HCT116 (cell line): ENCODE measurements around the gene CCDC30. TPM values are rescaled to one million over a fixed set of nuclear protein-coding genes. Genes with fewer than 3 reads are reported as not detected.
"Not testable (repeated sequence)": the region's sequence is repeated elsewhere in the genome, so short reads cannot be mapped to it uniquely, and the experiment has no call there.

ENCODE experiments used
- ATAC-seq: fragments of 200-7000 bp; cut with Tn5 transposase; 2 replicates; pipeline ENCODE4 v1.9.1; 2020; ENCODE audit warnings: mild to moderate bottlenecking, moderate library complexity
- BruUV-seq: library from RNA; stranded (reverse); fragments of 400-500 nt; replicated peaks from 2 replicates; lab custom pipeline; 2021; lab: Mats Ljungman, UMichigan
- CTCF ChIA-PET: fragments of 300-600 bp; sonication (Branson Sonifier 250); formaldehyde crosslinking; loops from one replicate; lab custom pipeline; 2021; ENCODE audit warnings: antibody characterized with exemption; lab: Charles Lee
- POLR2A ChIA-PET: fragments of 300-600, 350-600 bp; sonication (Branson Sonifier 250); formaldehyde crosslinking; loops from one replicate; lab custom pipeline; 2021; ENCODE audit warnings: antibody characterized with exemption; lab: Charles Lee
- RAD21 ChIA-PET, 2 experiments: fragments of 300-600 bp; sonication (Branson Sonifier 250); formaldehyde crosslinking; loops; one replicate each; lab custom pipeline; 2023; ENCODE audit warnings: low total read pairs in 2 of 2; ENCODE audit not compliant: uncharacterized antibody in 2 of 2, unreplicated experiment in 2 of 2, low non-redundant PET in 1 of 2; lab: Charles Lee
- DNase-seq: peaks from one replicate; pipeline ENCODE4 v3.0.0-alpha.2; 2010; ENCODE audit warnings: low read depth, low spot score
- H2AFZ ChIP-seq: fragments of 200-600 bp; shearing (Covaris generic), sonication (generic); 2 replicates; pipeline ENCODE4 v1.6.1; 2017; ENCODE audit warnings: low read depth, mixed run types, mixed read lengths, antibody characterized with exemption, low read length; ENCODE audit not compliant: poor library complexity, severe bottlenecking
- H3K27ac ChIP-seq: 2 replicates; pipeline ENCODE4 v1.5.1; 2012; ENCODE audit warnings: low read depth, low read length
- H3K27me3 ChIP-seq: fragments of 200-600 bp; sonication (generic); 2 replicates; pipeline ENCODE4 v1.6.1; 2016; ENCODE audit warnings: mixed run types, low read length, mixed read lengths; ENCODE audit not compliant: insufficient read depth
- H3K36me3 ChIP-seq, 2 experiments: fragments of 200-500 bp in 1 of 2; fragments of 200-600 bp in 1 of 2; sonication (Bioruptor generic) in 1 of 2; sonication (generic) in 1 of 2; 2 replicates each; pipeline versions ENCODE4 v1.5.1 to v1.6.1; 2014 to 2016; ENCODE audit warnings: low read length in 2 of 2, inconsistent platforms in 1 of 2, mixed read lengths in 1 of 2, mixed run types in 1 of 2; ENCODE audit not compliant: insufficient read depth in 2 of 2, control insufficient read depth in 1 of 2
- H3K4me1 ChIP-seq, 2 experiments: fragments of 200-600 bp in 1 of 2; sonication (generic) in 1 of 2; 2 replicates each; pipeline versions ENCODE4 v1.5.1 to v1.6.1; 2012 to 2017; ENCODE audit warnings: low read length in 2 of 2, inconsistent platforms in 1 of 2, mild to moderate bottlenecking in 1 of 2, mixed read lengths in 1 of 2, mixed run types in 1 of 2, moderate library complexity in 1 of 2; ENCODE audit not compliant: insufficient read depth in 2 of 2, control insufficient read depth in 1 of 2
- H3K4me2 ChIP-seq: fragments of 200-600 bp; sonication (generic); 2 replicates; pipeline ENCODE4 v1.6.1; 2017; ENCODE audit warnings: mixed run types, low read length, mixed read lengths
- H3K4me3 ChIP-seq, 2 experiments: fragments of 200-600 bp in 1 of 2; sonication (generic) in 1 of 2; replicated peaks in 1 of 2; 2 replicates each; pipeline ENCODE4 v1.5.1; 2011 to 2016; ENCODE audit warnings: low read length in 2 of 2, control low read depth in 1 of 2, low read depth in 1 of 2, mild to moderate bottlenecking in 1 of 2, mixed read lengths in 1 of 2, mixed run types in 1 of 2
- H3K79me2 ChIP-seq: fragments of 200-600 bp; sonication (generic); 2 replicates; pipeline ENCODE4 v1.6.1; 2017; ENCODE audit warnings: mild to moderate bottlenecking, mixed run types, low read length, moderate library complexity, mixed read lengths; ENCODE audit not compliant: insufficient read depth
- H3K9ac ChIP-seq: fragments of 200-600 bp; sonication (generic); 2 replicates; pipeline ENCODE4 v1.6.1; 2016; ENCODE audit warnings: low read length, mixed read lengths
- H3K9me2 ChIP-seq: fragments of 200-600 bp; sonication (generic), shearing (Covaris generic); 2 replicates; pipeline ENCODE4 v1.6.1; 2017; ENCODE audit warnings: mixed run types, mild to moderate bottlenecking, moderate library complexity; ENCODE audit not compliant: insufficient read depth
- H3K9me3 ChIP-seq, 2 experiments: fragments of 200-500 bp in 1 of 2; fragments of 200-600 bp in 1 of 2; sonication (Bioruptor generic) in 1 of 2; sonication (generic) in 1 of 2; 2 replicates each; pipeline ENCODE4 v1.6.1; 2014 to 2017; ENCODE audit warnings: low read length in 2 of 2, mixed read lengths in 2 of 2, inconsistent platforms in 1 of 2, low read depth in 1 of 2, mild to moderate bottlenecking in 1 of 2, mixed run types in 1 of 2, moderate library complexity in 1 of 2; ENCODE audit not compliant: control insufficient read depth in 1 of 2, insufficient read depth in 1 of 2
- H4K20me1 ChIP-seq: fragments of 200-600 bp; sonication (generic), shearing (Covaris generic); 2 replicates; pipeline ENCODE4 v1.6.1; 2017; ENCODE audit warnings: mixed run types, mild to moderate bottlenecking, moderate library complexity; ENCODE audit not compliant: insufficient read depth
- CBX3 ChIP-seq: IDR thresholded peaks from 2 replicates; pipeline ENCODE4 v1.6.1; 2012; ENCODE audit warnings: low read depth
- CEBPB ChIP-seq: IDR thresholded peaks from 2 replicates; pipeline ENCODE4 v1.6.1; 2012; ENCODE audit warnings: low read depth
- ELF1 ChIP-seq: IDR thresholded peaks from 2 replicates; pipeline ENCODE4 v1.6.1; 2012; ENCODE audit warnings: low read depth, borderline replicate concordance
- EZH2phosphoT487 ChIP-seq: fragments of 200-600 bp; IDR thresholded peaks from 2 replicates; pipeline ENCODE4 v1.6.1; 2018; ENCODE audit warnings: antibody characterized with exemption, borderline replicate concordance
- JUND ChIP-seq: IDR thresholded peaks from 2 replicates; pipeline ENCODE4 v1.6.1; 2012
- POLR2A ChIP-seq: IDR thresholded peaks from 2 replicates; pipeline ENCODE4 v1.7.0; 2011; ENCODE audit warnings: borderline replicate concordance; ENCODE audit not compliant: insufficient read depth, insufficient read length; ENCODE audit errors: extremely low read depth
- POLR2AphosphoS5 ChIP-seq: IDR thresholded peaks from 2 replicates; pipeline ENCODE4 v1.6.1; 2011; ENCODE audit warnings: mild to moderate bottlenecking, low read depth, low read length, moderate library complexity
- SIN3A ChIP-seq: IDR thresholded peaks from 2 replicates; pipeline ENCODE4 v1.6.1; 2012; ENCODE audit warnings: low read depth
- SRF ChIP-seq: IDR thresholded peaks from 2 replicates; pipeline ENCODE4 v1.6.1; 2012; ENCODE audit warnings: low read depth
- YY1 ChIP-seq: IDR thresholded peaks from 2 replicates; pipeline ENCODE4 v1.6.1; 2011; ENCODE audit warnings: low read length, low read depth, moderate library complexity, mild to moderate bottlenecking; ENCODE audit not compliant: insufficient replicate concordance; ENCODE audit errors: extremely low read depth
- ZFX ChIP-seq: fragments of 450-650 bp; IDR thresholded peaks from 2 replicates; pipeline ENCODE4 v1.6.1; 2017
- ZNF274 ChIP-seq: fragments of 200-500 bp; sonication (Bioruptor generic); IDR thresholded peaks from 2 replicates; pipeline ENCODE4 v1.6.1; 2014; ENCODE audit warnings: mild to moderate bottlenecking, low read depth, low read length, inconsistent platforms
- intact Hi-C: fragments of 100-400 bp; cut with micrococcal nuclease; formaldehyde crosslinking; loops from 2 replicates; pipeline ENCODE4 v1.10.0; 2022
- total RNA-seq: library from RNA; stranded (reverse); gene quantifications from one replicate; pipeline ENCODE4 v1.2.1, GENCODE V29; 2021; ENCODE audit not compliant: unreplicated experiment
- TF ChIP-seq, protein P1 (sequence below): IDR thresholded peaks from 2 replicates; pipeline ENCODE4 v1.6.1; 2012

The CCDC30 gene
- total RNA-seq, 1 experiment from 2014 or later: 2.0 TPM

DNA sequence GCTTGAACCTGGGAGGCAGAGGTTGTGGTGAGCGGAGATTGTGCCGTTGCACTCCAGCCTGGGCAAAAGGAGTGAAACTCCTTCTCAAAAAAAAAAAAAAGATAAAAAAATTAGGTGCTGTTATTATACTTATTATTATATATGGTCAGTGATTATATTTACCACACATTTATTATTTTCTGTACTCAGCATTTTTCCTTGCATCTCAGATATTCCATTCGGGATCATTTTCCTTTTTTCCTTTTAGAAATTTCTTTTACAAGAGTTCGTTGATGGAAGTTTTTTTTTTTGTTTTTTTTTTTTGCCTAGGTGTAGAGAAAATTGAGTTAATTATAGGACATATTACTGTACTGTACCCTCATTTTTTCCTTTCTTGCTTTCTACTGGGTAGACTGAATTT, 13.5 kb downstream of the CCDC30 start:
- Histone ChIP-seq H3K9me3 (no peaks in the 10 kb centered on the region), H3K79me2 (no peaks in the 10 kb centered on the region), H3K9ac (no peak overlapping the region), H3K9me2 (no peaks in the 10 kb centered on the region), H3K27me3 (no peaks in the 10 kb centered on the region), H4K20me1 (no peaks in the 10 kb centered on the region), H2AFZ (no peak overlapping the region), H3K27ac (no peak overlapping the region), H3K4me1 (peaks cover 0 to 5% of the 10 kb centered on the region in 2 experiments; a peak in 1 of 4 replicates), H3K36me3 (no peaks in the 10 kb centered on the region), H3K4me2 (no peak overlapping the region), H3K4me3 (no peak overlapping the region)
- no TSS peak for BruUV-seq
- ChIA-PET CTCF (no interaction called here), POLR2A (no interaction called here), RAD21 (no interaction called here)
- TF ChIP-seq, protein P1, sequence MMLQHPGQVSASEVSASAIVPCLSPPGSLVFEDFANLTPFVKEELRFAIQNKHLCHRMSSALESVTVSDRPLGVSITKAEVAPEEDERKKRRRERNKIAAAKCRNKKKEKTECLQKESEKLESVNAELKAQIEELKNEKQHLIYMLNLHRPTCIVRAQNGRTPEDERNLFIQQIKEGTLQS: no peak
- no peak for TF ChIP-seq ELF1
- TF ChIP-seq POLR2AphosphoS5: no peak
- no peak for TF ChIP-seq SIN3A
- TF ChIP-seq POLR2A: no peak
- TF ChIP-seq EZH2phosphoT487: no peak
- TF ChIP-seq ZNF274: no peak
- TF ChIP-seq CBX3: no peak
- TF ChIP-seq CEBPB: no peak
- TF ChIP-seq SRF: no peak
- no peak for TF ChIP-seq YY1
- TF ChIP-seq ZFX: no peak
- TF ChIP-seq JUND: no peak
- no peak for DNase-seq
- no peak for ATAC-seq
- intact Hi-C loops: no loop called here

DNA sequence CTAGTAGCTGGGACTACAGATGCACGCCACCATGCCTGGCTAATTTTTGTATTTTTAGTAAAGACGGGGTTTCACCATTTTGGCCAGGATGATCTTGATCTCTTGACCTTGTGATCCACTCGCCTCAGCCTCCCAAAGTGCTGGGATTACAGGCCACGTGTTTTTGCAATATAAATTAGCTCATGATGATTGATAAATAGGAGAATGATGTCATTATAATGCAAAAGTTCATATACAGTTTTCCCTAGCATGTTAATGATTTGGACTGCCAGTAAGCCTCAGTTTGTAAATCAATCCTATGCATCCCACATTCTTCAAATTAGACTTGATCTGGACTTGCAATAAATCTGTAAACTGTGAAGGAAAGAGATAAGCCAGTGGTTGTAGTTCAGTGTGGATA, 14.3 kb downstream of the CCDC30 start:
- H3K79me2 ChIP-seq, H2AFZ ChIP-seq, H3K36me3 ChIP-seq, H3K4me2 ChIP-seq, H3K27me3 ChIP-seq, H4K20me1 ChIP-seq, CTCF ChIA-PET, RAD21 ChIA-PET, intact Hi-C loops, H3K27ac ChIP-seq, H3K4me1 ChIP-seq, H3K9me3 ChIP-seq, ATAC-seq, DNase-seq, H3K4me3 ChIP-seq, POLR2A ChIA-PET, H3K9me2 ChIP-seq, H3K9ac ChIP-seq, BruUV-seq: not testable (repeated sequence)
